B cell (primary cell): Measurements from ENCODE around the gene MICAL3.

ENCODE experiments used
- EZH2 ChIP-seq: IDR thresholded peaks from 2 replicates; pipeline ENCODE4 v1.6.1; 2012; ENCODE audit warnings: borderline replicate concordance, low read depth, mild to moderate bottlenecking, moderate library complexity, low read length; ENCODE audit not compliant: insufficient read depth, poor library complexity, severe bottlenecking
- TF ChIP-seq, protein P1 (sequence below): fragments of 200-600 bp; IDR thresholded peaks from one replicate; pipeline ENCODE4 v1.8.0; 2022; ENCODE audit warnings: antibody characterized with exemption, mild to moderate bottlenecking

- TF ChIP-seq, protein P1, sequence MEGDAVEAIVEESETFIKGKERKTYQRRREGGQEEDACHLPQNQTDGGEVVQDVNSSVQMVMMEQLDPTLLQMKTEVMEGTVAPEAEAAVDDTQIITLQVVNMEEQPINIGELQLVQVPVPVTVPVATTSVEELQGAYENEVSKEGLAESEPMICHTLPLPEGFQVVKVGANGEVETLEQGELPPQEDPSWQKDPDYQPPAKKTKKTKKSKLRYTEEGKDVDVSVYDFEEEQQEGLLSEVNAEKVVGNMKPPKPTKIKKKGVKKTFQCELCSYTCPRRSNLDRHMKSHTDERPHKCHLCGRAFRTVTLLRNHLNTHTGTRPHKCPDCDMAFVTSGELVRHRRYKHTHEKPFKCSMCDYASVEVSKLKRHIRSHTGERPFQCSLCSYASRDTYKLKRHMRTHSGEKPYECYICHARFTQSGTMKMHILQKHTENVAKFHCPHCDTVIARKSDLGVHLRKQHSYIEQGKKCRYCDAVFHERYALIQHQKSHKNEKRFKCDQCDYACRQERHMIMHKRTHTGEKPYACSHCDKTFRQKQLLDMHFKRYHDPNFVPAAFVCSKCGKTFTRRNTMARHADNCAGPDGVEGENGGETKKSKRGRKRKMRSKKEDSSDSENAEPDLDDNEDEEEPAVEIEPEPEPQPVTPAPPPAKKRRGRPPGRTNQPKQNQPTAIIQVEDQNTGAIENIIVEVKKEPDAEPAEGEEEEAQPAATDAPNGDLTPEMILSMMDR: no peak
- TF ChIP-seq EZH2: no peak
Observed at GRCh38 chr22:17810570-17811116, 213.7 kb downstream of the MICAL3 start.
